HCT116 (cell line): ENCODE data around the gene MTMR12.

Experiments used
- EGR1 ChIP-seq: IDR thresholded peaks from 2 replicates; pipeline ENCODE4 v1.6.1; 2012; ENCODE audit warnings: low read depth
- EZH2 ChIP-seq: fragments of 200-600 bp; sonication (generic); IDR thresholded peaks from 2 replicates; pipeline ENCODE4 v1.6.1; 2017; ENCODE audit warnings: antibody characterized with exemption, mixed run types
- EZH2phosphoT487 ChIP-seq: fragments of 200-600 bp; IDR thresholded peaks from 2 replicates; pipeline ENCODE4 v1.6.1; 2018; ENCODE audit warnings: antibody characterized with exemption, borderline replicate concordance
- FOSL1 ChIP-seq: IDR thresholded peaks from 2 replicates; pipeline ENCODE4 v1.6.1; 2012; ENCODE audit warnings: low read depth
- POLR2A ChIP-seq: IDR thresholded peaks from 2 replicates; pipeline ENCODE4 v1.7.0; 2011; ENCODE audit warnings: borderline replicate concordance; ENCODE audit not compliant: insufficient read depth, insufficient read length; ENCODE audit errors: extremely low read depth
- POLR2AphosphoS5 ChIP-seq: IDR thresholded peaks from 2 replicates; pipeline ENCODE4 v1.6.1; 2011; ENCODE audit warnings: mild to moderate bottlenecking, low read depth, low read length, moderate library complexity
- RAD21 ChIP-seq: IDR thresholded peaks from 2 replicates; pipeline ENCODE4 v1.6.1; 2012; ENCODE audit warnings: low read depth, mild to moderate bottlenecking
- SRF ChIP-seq: IDR thresholded peaks from 2 replicates; pipeline ENCODE4 v1.6.1; 2012; ENCODE audit warnings: low read depth
- YY1 ChIP-seq: IDR thresholded peaks from 2 replicates; pipeline ENCODE4 v1.6.1; 2011; ENCODE audit warnings: low read length, low read depth, moderate library complexity, mild to moderate bottlenecking; ENCODE audit not compliant: insufficient replicate concordance; ENCODE audit errors: extremely low read depth
- ZFX ChIP-seq: fragments of 450-650 bp; IDR thresholded peaks from 2 replicates; pipeline ENCODE4 v1.6.1; 2017
- TF ChIP-seq, protein P1 (sequence below), 3 experiments: fragments of 200-600 bp in 1 of 3; sonication (generic) in 1 of 3; IDR thresholded peaks in 2 of 3; conservative IDR thresholded peaks in 1 of 3; 2 replicates each; pipeline ENCODE4 v1.5.1; 2012 to 2017; ENCODE audit warnings: low read depth in 2 of 3, low read length in 2 of 3, antibody characterized with exemption in 1 of 3, borderline replicate concordance in 1 of 3, control low read depth in 1 of 3, mild to moderate bottlenecking in 1 of 3, mixed read lengths in 1 of 3, mixed run types in 1 of 3, moderate library complexity in 1 of 3; ENCODE audit not compliant: insufficient read depth in 1 of 3
- TF ChIP-seq, protein P2 (sequence below): IDR thresholded peaks from 2 replicates; pipeline ENCODE4 v1.6.1; 2012

DNA sequence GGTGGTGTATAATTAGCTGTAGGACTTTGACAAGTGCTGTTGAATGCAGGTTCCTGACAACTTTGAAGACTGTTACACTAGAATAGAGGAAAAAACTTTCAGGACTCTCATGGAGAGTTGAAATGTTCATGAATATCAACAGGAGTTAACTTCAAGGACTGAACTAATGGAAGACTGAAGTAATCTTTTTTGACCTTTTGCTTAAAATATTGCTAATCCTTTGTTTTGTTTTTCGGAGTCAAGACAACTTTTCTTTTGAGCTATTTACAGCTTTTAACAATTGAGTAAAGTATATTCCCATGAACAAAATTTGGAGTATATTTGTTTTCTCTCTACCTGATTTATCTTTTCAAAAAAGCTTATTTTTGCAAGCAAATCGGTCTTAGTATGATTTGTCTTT, 34.1 kb upstream of the MTMR12 start:
- TF ChIP-seq, protein P1, sequence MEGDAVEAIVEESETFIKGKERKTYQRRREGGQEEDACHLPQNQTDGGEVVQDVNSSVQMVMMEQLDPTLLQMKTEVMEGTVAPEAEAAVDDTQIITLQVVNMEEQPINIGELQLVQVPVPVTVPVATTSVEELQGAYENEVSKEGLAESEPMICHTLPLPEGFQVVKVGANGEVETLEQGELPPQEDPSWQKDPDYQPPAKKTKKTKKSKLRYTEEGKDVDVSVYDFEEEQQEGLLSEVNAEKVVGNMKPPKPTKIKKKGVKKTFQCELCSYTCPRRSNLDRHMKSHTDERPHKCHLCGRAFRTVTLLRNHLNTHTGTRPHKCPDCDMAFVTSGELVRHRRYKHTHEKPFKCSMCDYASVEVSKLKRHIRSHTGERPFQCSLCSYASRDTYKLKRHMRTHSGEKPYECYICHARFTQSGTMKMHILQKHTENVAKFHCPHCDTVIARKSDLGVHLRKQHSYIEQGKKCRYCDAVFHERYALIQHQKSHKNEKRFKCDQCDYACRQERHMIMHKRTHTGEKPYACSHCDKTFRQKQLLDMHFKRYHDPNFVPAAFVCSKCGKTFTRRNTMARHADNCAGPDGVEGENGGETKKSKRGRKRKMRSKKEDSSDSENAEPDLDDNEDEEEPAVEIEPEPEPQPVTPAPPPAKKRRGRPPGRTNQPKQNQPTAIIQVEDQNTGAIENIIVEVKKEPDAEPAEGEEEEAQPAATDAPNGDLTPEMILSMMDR (IDR thresholded peaks at IDR 0.05 in 2 of 3, conservative IDR thresholded peaks at IDR 0.05 in 1 of 3; ENCODE audit: borderline replicate concordance in 1 of 3, insufficient read depth in 1 of 3, low read depth in 2 of 3, low read length in 2 of 3), result no peak
- TF ChIP-seq EGR1, result no peak
- TF ChIP-seq EZH2phosphoT487, result no peak
- no peak for TF ChIP-seq ZFX
- no peak for TF ChIP-seq FOSL1
- no peak for TF ChIP-seq POLR2A
- no peak for TF ChIP-seq POLR2AphosphoS5
- no peak for TF ChIP-seq YY1
- TF ChIP-seq SRF, result no peak
- TF ChIP-seq, protein P2, sequence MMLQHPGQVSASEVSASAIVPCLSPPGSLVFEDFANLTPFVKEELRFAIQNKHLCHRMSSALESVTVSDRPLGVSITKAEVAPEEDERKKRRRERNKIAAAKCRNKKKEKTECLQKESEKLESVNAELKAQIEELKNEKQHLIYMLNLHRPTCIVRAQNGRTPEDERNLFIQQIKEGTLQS, result no peak
- TF ChIP-seq EZH2, result no peak
- no peak for TF ChIP-seq RAD21
